GM12874 (cell line): Measurements from ENCODE around the gene UBE2O.

Source experiments
- TF ChIP-seq, protein P1 (sequence below): IDR thresholded peaks from 2 replicates; pipeline ENCODE4 v1.5.1; 2011; ENCODE audit warnings: low read depth, mild to moderate bottlenecking, control low read depth, low read length, moderate library complexity; ENCODE audit not compliant: insufficient read depth

Gene UBE2O

DNA sequence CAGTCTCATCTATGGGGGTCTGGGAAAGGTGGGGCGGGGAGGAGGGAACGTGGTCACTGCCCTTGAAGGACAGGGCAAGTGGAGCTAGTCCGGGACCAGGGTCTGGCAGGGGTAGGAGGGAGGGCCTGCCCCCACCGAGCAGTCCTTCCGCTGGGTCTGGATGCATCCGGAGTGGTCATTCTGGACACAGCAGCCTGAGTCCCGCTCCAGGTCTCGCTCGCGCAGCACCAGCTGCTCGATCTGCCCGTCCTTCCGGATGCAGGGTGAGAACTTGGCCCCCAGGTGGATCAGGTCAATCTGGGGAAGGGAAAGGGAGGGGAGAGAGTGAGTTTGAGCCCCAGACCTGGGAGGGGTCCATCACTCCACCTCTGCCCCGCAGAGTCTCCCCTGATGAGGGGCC is 21.3 kb upstream of the UBE2O start:
- TF ChIP-seq, protein P1, sequence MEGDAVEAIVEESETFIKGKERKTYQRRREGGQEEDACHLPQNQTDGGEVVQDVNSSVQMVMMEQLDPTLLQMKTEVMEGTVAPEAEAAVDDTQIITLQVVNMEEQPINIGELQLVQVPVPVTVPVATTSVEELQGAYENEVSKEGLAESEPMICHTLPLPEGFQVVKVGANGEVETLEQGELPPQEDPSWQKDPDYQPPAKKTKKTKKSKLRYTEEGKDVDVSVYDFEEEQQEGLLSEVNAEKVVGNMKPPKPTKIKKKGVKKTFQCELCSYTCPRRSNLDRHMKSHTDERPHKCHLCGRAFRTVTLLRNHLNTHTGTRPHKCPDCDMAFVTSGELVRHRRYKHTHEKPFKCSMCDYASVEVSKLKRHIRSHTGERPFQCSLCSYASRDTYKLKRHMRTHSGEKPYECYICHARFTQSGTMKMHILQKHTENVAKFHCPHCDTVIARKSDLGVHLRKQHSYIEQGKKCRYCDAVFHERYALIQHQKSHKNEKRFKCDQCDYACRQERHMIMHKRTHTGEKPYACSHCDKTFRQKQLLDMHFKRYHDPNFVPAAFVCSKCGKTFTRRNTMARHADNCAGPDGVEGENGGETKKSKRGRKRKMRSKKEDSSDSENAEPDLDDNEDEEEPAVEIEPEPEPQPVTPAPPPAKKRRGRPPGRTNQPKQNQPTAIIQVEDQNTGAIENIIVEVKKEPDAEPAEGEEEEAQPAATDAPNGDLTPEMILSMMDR, result no peak

- TF ChIP-seq, protein P1, result peak; percentile 49
Observed at GRCh38 chr17:76473541-76473985, 20.6 kb upstream of the UBE2O start.

- TF ChIP-seq, protein P1, result no peak
Observed at GRCh38 chr17:76472726-76473125, 19.8 kb upstream of the UBE2O start.

- TF ChIP-seq, protein P1, result no peak
Observed at GRCh38 chr17:76472258-76472645, 19.3 kb upstream of the UBE2O start.

DNA sequence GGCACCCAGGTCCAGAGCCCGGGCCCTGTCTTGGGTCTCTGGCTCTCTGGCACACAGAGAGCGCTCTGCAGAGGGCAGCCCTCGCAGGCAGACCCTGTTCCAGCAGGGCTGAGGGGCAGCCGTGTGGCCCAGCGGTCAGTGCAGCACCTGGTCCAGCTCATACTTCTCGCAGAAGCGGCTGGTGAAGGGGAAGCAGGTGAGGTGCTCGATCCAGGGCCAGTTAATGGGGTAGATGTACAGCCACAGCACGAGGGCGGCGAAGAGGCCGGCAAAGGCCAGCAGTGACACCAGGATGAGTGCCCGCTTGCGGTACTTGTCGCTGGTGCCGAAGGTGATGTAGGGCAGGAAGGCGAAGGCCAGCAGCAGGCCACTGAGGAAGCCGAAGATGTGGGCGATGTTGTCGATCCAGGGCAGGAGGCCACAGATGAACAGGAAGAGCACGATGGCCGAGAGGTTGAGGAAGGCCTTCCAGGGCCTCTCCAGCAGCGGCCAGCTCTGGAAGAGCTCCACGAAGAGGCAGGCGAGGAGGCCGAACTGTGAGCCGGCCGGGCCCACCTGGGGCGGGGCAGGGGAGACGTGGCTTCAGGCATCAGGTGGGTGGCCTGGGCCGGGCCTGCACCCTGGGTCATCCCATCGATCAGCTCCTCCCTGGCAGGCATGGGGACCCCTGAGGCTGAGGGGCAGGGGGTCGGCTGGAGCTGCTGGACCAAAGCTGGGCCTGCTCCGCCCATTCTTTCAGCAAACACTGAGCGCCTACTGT is 18.7 kb upstream of the UBE2O start:
- TF ChIP-seq, protein P1, result no peak

- TF ChIP-seq, protein P1, result no peak
Observed at GRCh38 chr17:76469991-76470739, 17.2 kb upstream of the UBE2O start.

DNA sequence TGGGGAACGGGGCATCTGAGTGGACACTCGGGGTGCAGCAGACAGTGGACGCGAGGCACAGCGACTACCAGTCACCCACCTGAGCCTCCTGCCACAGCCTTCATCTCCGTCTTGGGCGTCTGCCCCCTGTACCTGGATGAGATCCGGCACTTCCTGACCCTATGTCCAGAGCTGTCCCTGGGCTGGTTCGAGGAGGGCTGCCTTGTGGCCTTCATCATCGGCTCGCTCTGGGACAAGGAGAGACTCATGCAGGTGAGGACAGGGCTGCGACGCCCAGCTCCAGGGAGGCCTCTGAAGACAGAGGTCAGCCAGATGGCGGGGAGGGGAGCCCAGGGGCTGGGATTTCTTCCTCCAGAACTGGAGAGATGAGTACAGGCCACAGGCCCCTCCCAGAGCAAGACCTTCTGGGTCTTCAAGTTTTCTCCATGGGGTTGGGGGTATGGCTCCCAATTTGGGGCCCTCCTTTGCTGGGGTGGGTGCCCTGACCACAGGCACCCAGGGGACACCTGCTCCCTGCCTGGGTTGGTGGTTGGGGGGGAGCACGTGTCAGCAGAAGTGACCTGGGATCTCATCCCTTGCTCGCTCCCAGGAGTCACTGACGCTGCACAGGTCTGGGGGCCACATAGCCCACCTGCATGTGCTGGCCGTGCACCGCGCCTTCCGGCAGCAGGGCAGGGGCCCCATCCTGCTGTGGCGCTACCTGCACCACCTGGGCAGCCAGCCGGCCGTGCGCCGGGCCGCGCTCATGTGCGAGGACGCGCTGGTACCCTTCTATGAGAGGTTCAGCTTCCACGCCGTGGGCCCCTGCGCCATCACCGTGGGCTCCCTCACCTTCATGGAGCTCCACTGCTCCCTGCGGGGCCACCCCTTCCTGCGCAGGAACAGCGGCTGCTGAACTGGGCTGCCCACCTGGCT is 16.4 kb upstream of the UBE2O start:
- TF ChIP-seq, protein P1, result no peak
